NCI-H446 treated with DMSO at 0.1 percent for 48 hours (cell line): ENCODE results near the gene DYNLL1.
"Not testable (repeated sequence)": the region's sequence is repeated elsewhere in the genome, so short reads cannot be mapped to it uniquely, and the experiment has no call there.

Experiments
- DNase-seq: peaks from one replicate; lab custom pipeline; 2025; lab: John Stamatoyannopoulos, UW

Gene DYNLL1

GRCh38 chr12:120515496-120515895 lies 19.6 kb downstream of the DYNLL1 start:
- DNase-seq = no peak

- DNase-seq = not testable (repeated sequence)
Observed at GRCh38 chr12:120519324-120519723, 23.4 kb downstream of the DYNLL1 start.

DNA sequence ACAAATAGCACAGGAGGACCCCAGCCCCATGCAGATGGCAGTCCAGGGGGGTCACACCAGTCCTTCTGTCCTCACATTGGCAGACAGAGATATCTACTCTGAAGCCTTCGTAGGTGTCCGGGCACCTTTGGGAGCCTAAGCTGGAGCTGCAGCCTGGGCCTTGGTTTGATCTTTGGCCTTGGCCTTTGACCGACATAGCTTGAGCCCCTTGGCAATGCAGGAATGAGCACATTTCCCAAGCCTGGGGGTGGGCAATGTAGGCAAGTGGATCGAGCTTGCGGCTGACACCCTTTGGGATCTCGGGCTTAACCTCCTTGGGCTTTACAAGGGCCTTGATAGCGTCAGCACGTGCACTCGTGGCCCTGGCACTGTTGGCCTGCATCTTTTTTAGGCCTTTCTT lies 26.7 kb downstream of the DYNLL1 start:
- no peak for DNase-seq

- peak; percentile 67 for DNase-seq
Observed at GRCh38 chr12:120528861-120529525, 33.1 kb downstream of the DYNLL1 start, which contains the start of gene COQ5. COQ5 (minus strand) TSS chr12:120529158; CDS start chr12:120529141, 17 bp downstream.

DNA sequence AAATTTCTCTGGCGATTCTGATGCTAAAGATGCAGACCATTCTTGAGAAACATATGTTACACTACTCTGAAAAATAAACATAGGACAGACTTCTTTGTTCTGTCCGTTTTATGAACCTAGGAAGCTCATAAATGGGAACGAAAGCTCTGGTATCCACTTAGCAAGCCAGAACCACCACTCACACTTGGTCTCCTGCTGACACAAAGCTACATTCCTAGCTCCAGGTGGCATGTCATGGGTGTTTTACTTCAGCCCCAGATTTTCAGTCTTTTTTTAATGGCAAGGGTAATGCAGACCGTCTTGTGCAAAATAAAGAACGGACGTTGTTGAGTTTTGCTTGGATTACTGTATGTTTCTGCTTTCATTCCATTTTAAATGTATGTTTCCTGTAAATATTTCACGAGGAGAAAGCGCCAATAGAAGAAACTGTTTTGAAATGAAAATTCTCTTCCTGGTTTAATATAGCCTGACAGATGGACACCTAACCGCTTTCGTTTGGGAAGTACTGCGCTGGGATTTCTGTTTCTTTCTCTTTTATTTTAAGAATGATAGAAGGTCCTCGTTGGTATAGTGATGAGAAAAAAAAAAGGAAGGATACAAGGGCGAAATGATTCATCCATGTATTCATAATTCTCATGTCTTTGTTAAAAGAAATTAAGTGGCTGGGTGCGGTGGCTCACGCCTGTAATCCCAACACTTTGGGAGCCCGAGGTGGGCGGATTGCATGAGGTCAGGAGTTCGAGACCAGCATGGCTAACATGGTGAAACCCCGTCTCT lies 33.9 kb downstream of the DYNLL1 start:
- DNase-seq = no peak

DNA sequence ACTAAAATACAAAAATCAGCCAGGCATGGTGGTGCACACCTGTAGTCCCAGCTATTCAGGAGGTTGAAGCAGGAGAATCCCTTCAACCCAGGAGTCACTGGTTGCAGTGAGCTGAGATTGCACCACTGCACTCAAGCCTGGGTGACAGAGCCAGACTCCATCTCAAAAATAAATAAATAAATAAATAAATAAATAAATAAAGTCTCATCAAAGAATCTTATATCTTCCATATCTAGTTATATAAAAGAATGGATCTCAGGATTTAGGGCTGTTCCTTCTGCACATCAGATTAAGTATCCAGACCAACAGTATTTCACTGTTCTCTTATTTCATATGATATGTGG lies 34.5 kb downstream of the DYNLL1 start:
- DNase-seq = not testable (repeated sequence)

DNA sequence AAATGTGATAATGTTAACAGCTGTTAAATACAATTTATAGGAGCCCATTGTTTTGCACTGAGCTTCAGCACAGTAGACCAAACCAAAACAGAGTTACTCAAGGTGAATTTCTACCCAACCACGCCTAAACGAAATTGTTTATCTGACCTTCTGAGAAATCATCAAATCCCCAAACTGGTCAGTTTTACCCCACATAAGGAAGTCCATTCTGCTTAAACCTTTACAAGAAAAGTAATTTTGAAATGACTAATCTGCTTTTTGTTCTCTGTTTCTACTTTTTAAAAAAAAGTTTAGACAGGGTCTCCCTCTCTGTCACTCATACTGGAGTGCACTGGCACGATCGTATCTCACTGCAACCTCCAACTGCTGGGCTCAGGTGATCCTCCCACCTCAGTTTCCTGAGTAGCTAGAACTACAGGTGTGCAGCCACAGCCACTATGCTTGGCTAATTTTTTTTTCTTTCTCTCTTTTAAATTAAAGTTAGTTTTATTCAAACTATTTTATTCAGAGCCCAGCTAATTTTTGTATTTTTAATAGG lies 36.9 kb downstream of the DYNLL1 start:
- no peak for DNase-seq

- peak; percentile 76 for DNase-seq
Observed at GRCh38 chr12:120534203-120534702, 38.3 kb downstream of the DYNLL1 start, which contains the start of gene RNF10. RNF10 (plus strand) TSS chr12:120534356; CDS start chr12:120534812, 456 bp downstream.

- DNase-seq = peak; percentile 2
Observed at GRCh38 chr12:120534703-120535655, 39.1 kb downstream of the DYNLL1 start.

DNA sequence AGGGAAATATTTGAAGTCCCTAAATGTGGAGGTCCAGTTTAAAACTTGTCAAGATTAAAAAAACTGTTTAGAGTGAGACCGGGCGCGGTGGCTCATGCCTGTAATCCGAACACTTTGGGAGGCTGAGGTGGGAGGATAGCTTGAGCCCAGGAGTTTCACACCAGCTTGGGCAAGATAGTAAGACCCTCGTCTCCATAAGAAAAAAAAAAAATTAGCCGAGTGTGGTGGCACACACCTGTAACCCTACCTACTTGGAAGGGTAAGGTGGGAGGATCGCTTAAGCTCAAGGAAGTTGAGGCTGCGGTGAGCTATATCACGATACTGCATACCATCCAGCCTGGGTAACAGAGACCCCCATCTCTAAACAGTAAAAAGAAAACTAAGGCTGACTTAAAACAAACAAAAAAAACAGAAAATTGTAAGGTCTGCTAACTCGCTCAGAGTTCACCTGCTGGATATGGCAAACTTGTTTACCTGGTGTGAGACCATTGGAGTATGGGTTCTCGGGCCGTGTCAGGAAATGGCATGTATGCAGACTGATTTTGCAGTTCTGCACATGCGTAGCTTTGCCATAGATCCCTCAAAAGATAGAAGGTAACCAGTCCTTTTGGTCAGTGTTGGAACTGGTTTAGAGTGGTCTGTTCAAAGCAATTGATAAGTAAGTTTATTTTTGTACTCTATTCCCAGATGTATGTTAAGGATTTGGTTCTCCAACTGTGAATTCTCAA lies 40.3 kb downstream of the DYNLL1 start:
- DNase-seq = no peak

DNA sequence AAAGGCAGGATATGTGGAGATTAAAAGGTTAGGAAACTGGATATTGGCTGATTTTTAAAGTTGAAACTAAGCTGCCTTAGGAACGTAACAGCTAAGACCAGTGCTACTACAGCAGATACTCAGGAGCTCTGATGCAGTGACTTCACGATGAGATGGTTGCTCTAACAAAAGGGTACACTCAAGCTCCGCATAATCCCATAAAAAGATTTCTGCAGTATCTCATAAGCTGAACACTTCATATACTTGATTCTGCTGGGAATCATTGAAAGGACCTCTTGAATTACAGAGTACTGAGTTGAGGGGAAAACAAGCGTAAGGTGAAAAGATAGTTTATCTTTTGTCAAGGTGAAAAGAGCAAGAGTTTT lies 41.9 kb downstream of the DYNLL1 start:
- no peak for DNase-seq

GRCh38 chr12:120538281-120539156 lies 42.6 kb downstream of the DYNLL1 start:
- DNase-seq = no peak

DNA sequence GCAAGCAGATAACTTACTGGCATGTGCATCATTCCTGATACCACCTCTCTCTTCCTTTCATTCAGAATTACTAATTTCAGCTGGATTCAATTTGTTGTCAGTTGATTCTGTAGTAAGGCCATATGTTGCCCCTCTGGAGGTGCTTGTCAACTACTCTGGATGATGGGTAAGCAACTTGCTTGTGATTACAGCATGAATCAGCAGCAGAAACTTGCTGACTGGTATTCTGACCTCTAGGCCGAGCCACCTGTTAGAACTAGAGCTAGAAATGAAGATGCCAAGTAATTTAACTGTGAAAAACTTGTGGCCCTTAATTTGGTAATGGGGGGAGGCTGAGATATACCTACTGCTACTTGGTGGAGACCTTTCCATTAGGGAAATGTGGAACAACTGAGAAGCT lies 43.4 kb downstream of the DYNLL1 start:
- no peak for DNase-seq

DNA sequence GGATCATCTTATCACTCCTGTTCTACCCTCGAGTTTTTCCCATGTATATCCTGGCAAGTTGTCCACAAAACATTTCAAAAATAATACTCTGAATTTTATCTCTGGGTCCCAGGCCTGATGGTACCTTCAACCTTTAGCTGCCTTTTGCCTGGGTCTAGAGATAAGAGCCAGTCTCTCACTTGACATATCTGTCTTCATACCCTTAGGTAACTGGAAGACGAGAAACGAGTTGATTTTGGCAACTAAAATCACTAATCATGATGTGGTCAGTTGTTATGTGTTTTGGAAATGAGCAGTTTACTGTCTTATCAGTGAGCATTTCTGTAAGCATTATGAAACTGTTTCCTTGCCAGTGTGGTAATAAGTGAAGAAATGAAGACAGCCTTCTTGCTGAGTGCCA lies 44.5 kb downstream of the DYNLL1 start:
- no peak for DNase-seq

GRCh38 chr12:120542166-120542565 lies 46.3 kb downstream of the DYNLL1 start:
- no peak for DNase-seq

GRCh38 chr12:120544691-120545090 lies 48.8 kb downstream of the DYNLL1 start:
- DNase-seq = no peak

GRCh38 chr12:120546050-120546386 lies 50.1 kb downstream of the DYNLL1 start:
- no peak for DNase-seq
